ENCODE results near the gene ATXN3.

Gene ATXN3

GRCh38 chr14:92106143-92106926 lies at the start of gene ATXN3:
ATXN3 (minus strand) TSS chr14:92106582; CDS start chr14:92106552, 30 bp downstream.
- peak within 1 kb of the TSS; percentile 94 to 96 for H3K27ac ChIP-seq
- peak; percentile 97 to 98 for DNase-seq
- H3K4me3 ChIP-seq, result peak within 1 kb of the TSS; percentile 69 to 97
- H3K27me3 ChIP-seq, result no peaks in the 10 kb centered on the region
- TF ChIP-seq, protein P1, sequence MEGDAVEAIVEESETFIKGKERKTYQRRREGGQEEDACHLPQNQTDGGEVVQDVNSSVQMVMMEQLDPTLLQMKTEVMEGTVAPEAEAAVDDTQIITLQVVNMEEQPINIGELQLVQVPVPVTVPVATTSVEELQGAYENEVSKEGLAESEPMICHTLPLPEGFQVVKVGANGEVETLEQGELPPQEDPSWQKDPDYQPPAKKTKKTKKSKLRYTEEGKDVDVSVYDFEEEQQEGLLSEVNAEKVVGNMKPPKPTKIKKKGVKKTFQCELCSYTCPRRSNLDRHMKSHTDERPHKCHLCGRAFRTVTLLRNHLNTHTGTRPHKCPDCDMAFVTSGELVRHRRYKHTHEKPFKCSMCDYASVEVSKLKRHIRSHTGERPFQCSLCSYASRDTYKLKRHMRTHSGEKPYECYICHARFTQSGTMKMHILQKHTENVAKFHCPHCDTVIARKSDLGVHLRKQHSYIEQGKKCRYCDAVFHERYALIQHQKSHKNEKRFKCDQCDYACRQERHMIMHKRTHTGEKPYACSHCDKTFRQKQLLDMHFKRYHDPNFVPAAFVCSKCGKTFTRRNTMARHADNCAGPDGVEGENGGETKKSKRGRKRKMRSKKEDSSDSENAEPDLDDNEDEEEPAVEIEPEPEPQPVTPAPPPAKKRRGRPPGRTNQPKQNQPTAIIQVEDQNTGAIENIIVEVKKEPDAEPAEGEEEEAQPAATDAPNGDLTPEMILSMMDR (IDR thresholded peaks at IDR 0.05), result peak; percentile 66 to 74
- intact Hi-C loops (cut with DNase I; ENCODE audit: low total_unique reads), result loop anchor here (10.0 kb wide), 1 partner anchor 62 kb away; the partner anchor contains the start of gene TRIP11
- H3K9me3 ChIP-seq, result no peaks in the 10 kb centered on the region
- peaks cover 0 to 36% (median 27%) of the 10 kb centered on the region in 4 donors for H3K4me1 ChIP-seq
- no peaks in the 10 kb centered on the region for H3K36me3 ChIP-seq

DNA sequence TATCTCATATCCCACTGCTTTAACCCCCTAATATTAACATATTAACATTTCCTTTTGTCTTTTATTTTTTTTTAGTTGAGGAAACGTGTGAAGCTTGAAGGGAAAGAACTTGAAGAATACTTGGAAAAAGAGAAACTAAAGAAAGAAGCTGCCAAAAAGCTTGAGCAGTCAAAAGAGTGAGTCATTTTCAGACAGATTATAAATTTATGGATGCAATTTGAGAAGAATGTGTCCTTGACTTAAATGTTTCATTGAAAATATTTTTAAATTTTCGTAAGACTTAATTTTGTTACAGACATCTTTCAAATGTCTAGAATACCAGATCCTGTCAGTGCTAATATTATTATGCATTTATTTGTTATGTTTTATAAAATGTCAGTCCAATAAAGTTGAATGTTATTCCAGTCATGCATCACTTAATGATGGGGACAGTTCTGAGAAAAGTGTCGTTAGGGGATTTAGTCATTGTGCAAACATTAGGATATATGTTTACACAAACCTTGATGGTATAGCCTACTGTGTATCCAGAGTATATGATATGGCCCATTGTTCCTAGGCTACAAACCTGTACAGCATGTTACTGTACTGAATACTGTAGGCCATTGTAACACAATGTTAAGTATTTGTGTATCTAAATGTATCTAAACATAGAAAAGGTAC lies 48.0 kb upstream of the ATXN3 start:
- intact Hi-C loops (cut with DNase I; ENCODE audit: low total_unique reads), result no loop called here
- TF ChIP-seq, protein P1 (IDR thresholded peaks at IDR 0.05), result no peak
- Histone ChIP-seq H3K36me3 (peaks cover 42 to 55% (median 47%) of the 10 kb centered on the region in 3 donors), H3K27me3 (no peaks in the 10 kb centered on the region), H3K4me1 (peaks cover 0 to 11% (median 3%) of the 10 kb centered on the region in 4 donors), H3K27ac (peak overlapping the region in 1 of 2 donors; percentile 25), H3K9me3 (no peaks in the 10 kb centered on the region), H3K4me3 (no peak overlapping the region)
- no peak for DNase-seq

GRCh38 chr14:92153581-92153980 lies 47.2 kb upstream of the ATXN3 start:
- TF ChIP-seq, protein P1 (IDR thresholded peaks at IDR 0.05), result no peak
- no peak for DNase-seq
- intact Hi-C loops (cut with DNase I; ENCODE audit: low total_unique reads), result no loop called here
- no peaks in the 10 kb centered on the region for H3K27me3 ChIP-seq
- H3K9me3 ChIP-seq, result no peaks in the 10 kb centered on the region
- H3K4me3 ChIP-seq, result no peak overlapping the region
- peak overlapping the region in 1 of 2 donors; percentile 25 for H3K27ac ChIP-seq
- H3K4me1 ChIP-seq, result peaks cover 0 to 11% (median 3%) of the 10 kb centered on the region in 4 donors
- H3K36me3 ChIP-seq, result peaks cover 42 to 53% (median 47%) of the 10 kb centered on the region in 3 donors

GRCh38 chr14:92144708-92145107 lies 38.3 kb upstream of the ATXN3 start:
- Histone ChIP-seq H3K27ac (no peak overlapping the region), H3K36me3 (peaks cover 58 to 88% (median 83%) of the 10 kb centered on the region in 3 donors), H3K4me3 (no peak overlapping the region), H3K27me3 (no peaks in the 10 kb centered on the region), H3K4me1 (no peaks in the 10 kb centered on the region), H3K9me3 (no peaks in the 10 kb centered on the region)
- TF ChIP-seq, protein P1 (IDR thresholded peaks at IDR 0.05), result no peak
- DNase-seq, result no peak
- intact Hi-C loops (cut with DNase I; ENCODE audit: low total_unique reads), result no loop called here

DNA sequence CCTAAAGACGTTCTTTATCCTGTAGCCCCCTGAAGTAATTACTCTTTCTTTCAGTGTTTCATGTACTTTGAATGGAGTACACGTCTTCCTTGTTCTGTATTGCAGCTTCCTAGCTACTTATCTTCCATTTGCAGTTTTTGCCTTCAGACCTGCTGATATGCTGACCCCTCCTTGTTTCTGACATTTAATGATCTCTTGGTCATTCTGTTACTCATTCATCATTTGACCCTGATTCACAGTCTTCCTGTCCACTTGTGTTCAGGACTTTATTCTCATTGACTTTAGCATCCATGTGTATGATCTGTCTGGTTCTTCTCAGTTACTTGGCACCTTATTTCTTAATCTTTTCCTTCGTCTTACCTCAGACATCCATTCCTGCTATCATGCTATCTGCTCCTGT lies 37.6 kb upstream of the ATXN3 start:
- intact Hi-C loops (cut with DNase I; ENCODE audit: low total_unique reads), result no loop called here
- Histone ChIP-seq H3K4me1 (no peaks in the 10 kb centered on the region), H3K4me3 (no peak overlapping the region), H3K36me3 (peaks cover 53 to 92% (median 84%) of the 10 kb centered on the region in 3 donors), H3K27me3 (no peaks in the 10 kb centered on the region), H3K27ac (no peak overlapping the region), H3K9me3 (no peaks in the 10 kb centered on the region)
- TF ChIP-seq, protein P1 (IDR thresholded peaks at IDR 0.05), result no peak
- no peak for DNase-seq

Measured in tibial artery (tissue), 4 donors.